ENCODE measurements around the gene CLDN6. TPM values are rescaled to one million over a fixed set of nuclear protein-coding genes. Genes with fewer than 3 reads are reported as not detected.
A peak's percentile ranks its signal among the peaks of the same experiment; 100 is the strongest.

The CLDN6 gene
- total and polyA plus RNA-seq, 2 of the 13 experiments (the other 11 are each of a cell fraction or from before 2014, with no cell fraction given) = 5.9 to 7.6 TPM

- TF ChIP-seq, protein P1, sequence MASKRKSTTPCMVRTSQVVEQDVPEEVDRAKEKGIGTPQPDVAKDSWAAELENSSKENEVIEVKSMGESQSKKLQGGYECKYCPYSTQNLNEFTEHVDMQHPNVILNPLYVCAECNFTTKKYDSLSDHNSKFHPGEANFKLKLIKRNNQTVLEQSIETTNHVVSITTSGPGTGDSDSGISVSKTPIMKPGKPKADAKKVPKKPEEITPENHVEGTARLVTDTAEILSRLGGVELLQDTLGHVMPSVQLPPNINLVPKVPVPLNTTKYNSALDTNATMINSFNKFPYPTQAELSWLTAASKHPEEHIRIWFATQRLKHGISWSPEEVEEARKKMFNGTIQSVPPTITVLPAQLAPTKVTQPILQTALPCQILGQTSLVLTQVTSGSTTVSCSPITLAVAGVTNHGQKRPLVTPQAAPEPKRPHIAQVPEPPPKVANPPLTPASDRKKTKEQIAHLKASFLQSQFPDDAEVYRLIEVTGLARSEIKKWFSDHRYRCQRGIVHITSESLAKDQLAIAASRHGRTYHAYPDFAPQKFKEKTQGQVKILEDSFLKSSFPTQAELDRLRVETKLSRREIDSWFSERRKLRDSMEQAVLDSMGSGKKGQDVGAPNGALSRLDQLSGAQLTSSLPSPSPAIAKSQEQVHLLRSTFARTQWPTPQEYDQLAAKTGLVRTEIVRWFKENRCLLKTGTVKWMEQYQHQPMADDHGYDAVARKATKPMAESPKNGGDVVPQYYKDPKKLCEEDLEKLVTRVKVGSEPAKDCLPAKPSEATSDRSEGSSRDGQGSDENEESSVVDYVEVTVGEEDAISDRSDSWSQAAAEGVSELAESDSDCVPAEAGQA (IDR thresholded peaks at IDR 0.05; ENCODE audit: low read depth) = no peak
- TF ChIP-seq, protein P1 (CRISPR knock-in tag; IDR thresholded peaks at IDR 0.05; ENCODE audit: borderline replicate concordance) = no peak
- no peak for TF ChIP-seq CREB3 (CRISPR knock-in tag; IDR thresholded peaks at IDR 0.05)
- no peak; the same call in 1 of the 2 replicates for TF ChIP-seq ZMYM3 (CRISPR knock-in tag; IDR thresholded peaks at IDR 0.05)
- no peak; the same call in 1 of the 2 replicates for TF ChIP-seq ERF (CRISPR knock-in tag; IDR thresholded peaks at IDR 0.05)
- TF ChIP-seq ZNF652 (CRISPR knock-in tag; IDR thresholded peaks at IDR 0.05; ENCODE audit: borderline replicate concordance, low read depth) = peak; percentile 62
- no peak for TF ChIP-seq MBD4 (IDR thresholded peaks at IDR 0.05; ENCODE audit: borderline replicate concordance, low read length)
- TF ChIP-seq ZNF24 (IDR thresholded peaks at IDR 0.05) = no peak
- no peak for TF ChIP-seq MEIS1 (CRISPR knock-in tag; IDR thresholded peaks at IDR 0.05; ENCODE audit: borderline replicate concordance)
- peak; percentile 57; the same call in 1 of the 2 replicates for TF ChIP-seq THAP11 (CRISPR knock-in tag; IDR thresholded peaks at IDR 0.05)
- no peak for TF ChIP-seq SRF (IDR thresholded peaks at IDR 0.05; ENCODE audit: low read depth, low read length)
- TF ChIP-seq KLF9 (CRISPR knock-in tag; IDR thresholded peaks at IDR 0.05; ENCODE audit: low read depth) = no peak
- no peak for TF ChIP-seq MBNL3 (CRISPR knock-in tag; conservative IDR thresholded peaks at IDR 0.05)
- no peak for TF ChIP-seq SETDB1 (CRISPR knock-in tag; IDR thresholded peaks at IDR 0.05; ENCODE audit: borderline replicate concordance)
- no peak for TF ChIP-seq ZBTB3 (CRISPR knock-in tag; IDR thresholded peaks at IDR 0.05; ENCODE audit: borderline replicate concordance, low read depth)
- no peak for TF ChIP-seq CENPX (CRISPR knock-in tag; IDR thresholded peaks at IDR 0.05)
- no peak for TF ChIP-seq HIVEP1 (CRISPR knock-in tag; IDR thresholded peaks at IDR 0.05)
- TF ChIP-seq DNMT3B (CRISPR knock-in tag; conservative IDR thresholded peaks at IDR 0.05) = no peak
- no peak for TF ChIP-seq ZNF282 (IDR thresholded peaks at IDR 0.05; ENCODE audit: partially characterized antibody)
- no peak for TF ChIP-seq MAZ (IDR thresholded peaks at IDR 0.05; ENCODE audit: borderline replicate concordance, low read depth, low read length)
- no peak for TF ChIP-seq MAZ (CRISPR knock-in tag; IDR thresholded peaks at IDR 0.05; ENCODE audit: low read depth)
- no peak for TF ChIP-seq MYNN (CRISPR knock-in tag; IDR thresholded peaks at IDR 0.05; ENCODE audit: low read depth)
- no peak for TF ChIP-seq ZNF264 (CRISPR knock-in tag; IDR thresholded peaks at IDR 0.05)
- TF ChIP-seq ZNF329 (CRISPR knock-in tag; IDR thresholded peaks at IDR 0.05; ENCODE audit: low read depth) = no peak
- TF ChIP-seq TEAD3 (CRISPR knock-in tag; optimal IDR thresholded peaks at IDR 0.05; ENCODE audit: borderline replicate concordance) = peak; percentile 47
These were observed at the start of gene CLDN6 (continued) for GRCh38 chr16:3017794-3018506.
